HepG2 (cell line): ENCODE measurements around the gene MAP2K7. TPM values are rescaled to one million over a fixed set of nuclear protein-coding genes. Genes with fewer than 3 reads are reported as not detected.

Experiments
- AGO2 ChIP-seq: fragments of 200-400 bp; formaldehyde crosslinking; optimal IDR thresholded peaks from 2 replicates; pipeline ENCODE3; 2017; ENCODE audit warnings: mild to moderate bottlenecking, low read depth, low read length, moderate library complexity
- ARID2 ChIP-seq: sonication (generic); formaldehyde crosslinking; IDR thresholded peaks from 2 replicates; pipeline ENCODE4 v1.8.1; 2022; ENCODE audit warnings: mild to moderate bottlenecking, missing genetic modification reagents, borderline replicate concordance
- HNRNPH1 ChIP-seq: fragments of 200-400 bp; formaldehyde crosslinking; optimal IDR thresholded peaks from 2 replicates; pipeline ENCODE3; 2017; ENCODE audit warnings: mild to moderate bottlenecking, low read depth, low read length
- KDM2A ChIP-seq: sonication (generic); formaldehyde crosslinking; IDR thresholded peaks from 2 replicates; pipeline ENCODE4 v1.4.0; 2020; ENCODE audit warnings: low read depth, missing genetic modification reagents, borderline replicate concordance
- NFE2 ChIP-seq: sonication (generic); formaldehyde crosslinking; IDR thresholded peaks from 2 replicates; pipeline ENCODE4 v1.4.0; 2020; ENCODE audit warnings: missing genetic modification reagents
- RXRB ChIP-seq: IDR thresholded peaks from 2 replicates; pipeline ENCODE4 v1.6.1; 2016; ENCODE audit warnings: borderline replicate concordance, missing genetic modification reagents, missing compliant biosample characterization
- SAP130 ChIP-seq: IDR thresholded peaks from 2 replicates; pipeline ENCODE4 v1.6.1; 2016; ENCODE audit warnings: low read depth
- SRF ChIP-seq: IDR thresholded peaks from 2 replicates; pipeline ENCODE4 v1.6.1; 2011; ENCODE audit warnings: mild to moderate bottlenecking, low read depth, low read length, moderate library complexity
- THAP8 ChIP-seq: sonication (generic); formaldehyde crosslinking; IDR thresholded peaks from 2 replicates; pipeline ENCODE4 v1.5.1; 2020; ENCODE audit warnings: missing genetic modification reagents, mild to moderate bottlenecking, borderline replicate concordance
- TOPORS ChIP-seq: sonication (generic); formaldehyde crosslinking; IDR thresholded peaks from 2 replicates; pipeline ENCODE4 v1.8.0; 2023; ENCODE audit warnings: mild to moderate bottlenecking, missing genetic modification reagents
- ZBTB10 ChIP-seq: sonication (generic); formaldehyde crosslinking; IDR thresholded peaks from 2 replicates; pipeline ENCODE4 v1.4.0; 2020; ENCODE audit warnings: missing genetic modification reagents, borderline replicate concordance
- ZBTB42 ChIP-seq: sonication (generic); formaldehyde crosslinking; IDR thresholded peaks from 2 replicates; pipeline ENCODE4 v1.5.0; 2020; ENCODE audit warnings: mild to moderate bottlenecking, missing genetic modification reagents
- ZNF230 ChIP-seq: sonication (generic); formaldehyde crosslinking; IDR thresholded peaks from 2 replicates; pipeline ENCODE4 v1.4.0; 2020; ENCODE audit warnings: mild to moderate bottlenecking, missing genetic modification reagents
- ZNF282 ChIP-seq: fragments of 450-650 bp; IDR thresholded peaks from 2 replicates; pipeline ENCODE4 v1.6.1; 2018; ENCODE audit not compliant: partially characterized antibody
- ZNF562 ChIP-seq: sonication (generic); formaldehyde crosslinking; IDR thresholded peaks from 2 replicates; pipeline ENCODE4 v1.8.0; 2022; ENCODE audit warnings: missing genetic modification reagents, borderline replicate concordance
- ZNF609 ChIP-seq: sonication (generic); formaldehyde crosslinking; IDR thresholded peaks from 2 replicates; pipeline ENCODE4 v1.4.0; 2020; ENCODE audit warnings: mild to moderate bottlenecking, missing genetic modification reagents, borderline replicate concordance
- ZNF770 ChIP-seq: sonication (generic); formaldehyde crosslinking; IDR thresholded peaks from 2 replicates; pipeline ENCODE4 v1.5.0; 2020; ENCODE audit warnings: mild to moderate bottlenecking, missing genetic modification reagents
- ZSCAN21 ChIP-seq: sonication (generic); formaldehyde crosslinking; IDR thresholded peaks from 2 replicates; pipeline ENCODE4 v1.8.0; 2022; ENCODE audit warnings: mild to moderate bottlenecking, missing genetic modification reagents, moderate library complexity, borderline replicate concordance
- polyA plus RNA-seq, 8 experiments: library from polyadenylated mRNA; depleted of rRNA in 3 of 8; stranded (reverse) in 7 of 8; unstranded in 1 of 8; fragments of >200 nt; fragmentation: Illumina TruSeq in 4 of 8; extraction: Trizol in 4 of 8; gene quantifications; 2 replicates each; pipeline versions ENCODE4 v1.2.1 to v1.2.3, GENCODE V29; 2011 to 2016; ENCODE audit warnings: low read depth in 4 of 8, missing spikeins in 1 of 8, mixed read lengths in 1 of 8; ENCODE audit not compliant: insufficient read depth in 1 of 8
- total RNA-seq, 5 experiments: library from RNA; depleted of rRNA; stranded (reverse); fragments of >200 nt; fragmentation: Illumina TruSeq; extraction: Trizol; gene quantifications; 2 replicates each; pipeline ENCODE4 v1.2.3, GENCODE V29; 2016; ENCODE audit warnings: low read depth in 1 of 5

MAP2K7 gene
- total and polyA plus RNA-seq, 2 of the 13 experiments (the other 11 are each of a cell fraction or from before 2014, with no cell fraction given), result 9.0 to 10.8 TPM

- TF ChIP-seq THAP8 (CRISPR knock-in tag) (0 out of 2 replicates have a peak, but pooled peaks have one; percentile 72), ARID2 (CRISPR knock-in tag) (0 out of 2 replicates have a peak, but pooled peaks have one; percentile 24), SAP130 (CRISPR knock-in tag) (no peak; the same call in 1 of the 2 replicates), ZNF562 (CRISPR knock-in tag) (no peak), KDM2A (CRISPR knock-in tag) (no peak), TOPORS (no peak), ZBTB10 (CRISPR knock-in tag) (0 out of 2 replicates have a peak, but pooled peaks have one; percentile 24), ZNF282 (no peak), ZSCAN21 (CRISPR knock-in tag) (no peak), SRF (no peak), ZNF609 (CRISPR knock-in tag) (0 out of 2 replicates have a peak, but pooled peaks have one; percentile 6), ZNF770 (CRISPR knock-in tag) (no peak), HNRNPH1 (no peak), NFE2 (no peak), ZNF230 (CRISPR knock-in tag) (no peak), AGO2 (peak; percentile 44), RXRB (CRISPR knock-in tag) (0 out of 2 replicates have a peak, but pooled peaks have one; percentile 14), ZBTB42 (CRISPR knock-in tag) (no peak)
These were observed 670 bp downstream of the MAP2K7 start (continued) for GRCh38 chr19:7904074-7905020.
